Measurements from ENCODE around the gene EIF4E.
"Not testable (repeated sequence)": the region's sequence is repeated elsewhere in the genome, so short reads cannot be mapped to it uniquely, and the experiment has no call there.

EIF4E gene

DNA sequence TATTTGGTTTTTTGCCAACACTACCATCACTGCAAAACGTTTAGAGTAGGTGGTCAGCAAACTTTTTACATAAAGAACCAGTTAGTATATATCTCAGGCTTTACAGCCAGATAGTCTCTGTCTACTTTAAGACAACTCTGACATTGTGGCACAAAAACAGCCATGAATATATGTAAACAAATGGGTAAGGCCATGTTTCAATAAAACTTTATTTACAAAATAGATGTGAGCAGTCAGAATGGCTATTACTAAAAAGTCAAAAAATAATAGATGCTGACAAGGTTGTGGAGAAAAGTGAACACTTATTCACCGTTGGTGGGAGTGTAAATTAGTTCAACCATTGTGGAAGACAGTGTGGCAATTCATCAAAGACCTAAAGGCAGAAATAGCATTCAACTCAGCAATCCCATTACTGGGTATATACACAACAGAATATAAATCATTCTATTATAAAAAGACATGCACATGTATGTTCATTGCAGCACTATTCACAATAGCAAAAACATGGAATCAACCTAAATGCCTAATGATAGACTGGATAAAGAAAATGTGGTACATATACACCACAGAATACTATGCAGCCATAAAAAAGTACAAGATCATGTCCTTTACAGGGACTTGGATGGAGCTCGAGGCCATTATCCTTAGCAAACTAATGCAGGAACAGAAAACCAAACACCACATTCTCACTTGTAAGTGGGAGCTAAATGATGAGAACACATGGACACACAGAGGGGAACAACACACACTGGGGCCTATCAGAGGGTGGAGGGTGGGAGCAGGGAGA lies 56.6 kb downstream of the EIF4E start:
- DNase-seq = not testable (repeated sequence)

DNA sequence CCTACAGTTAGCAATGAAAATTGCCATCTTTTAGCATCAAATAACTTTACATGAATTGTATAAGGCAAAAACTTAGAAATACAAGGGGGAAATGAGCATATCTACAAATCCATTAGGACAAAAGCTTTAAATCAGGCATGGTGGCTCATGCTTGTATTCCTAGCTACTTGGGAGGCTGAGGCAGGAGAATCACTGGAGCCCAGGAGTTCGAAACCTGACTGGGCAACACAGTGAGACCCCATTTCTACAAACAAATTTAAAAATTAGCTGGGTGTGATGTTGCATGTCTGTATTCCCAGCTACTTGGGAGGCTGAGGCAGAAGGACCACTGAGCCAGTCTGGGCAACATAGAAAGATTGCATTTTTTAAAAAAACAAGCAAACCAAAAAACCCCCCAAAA lies 61.3 kb downstream of the EIF4E start:
- DNase-seq = no peak

DNA sequence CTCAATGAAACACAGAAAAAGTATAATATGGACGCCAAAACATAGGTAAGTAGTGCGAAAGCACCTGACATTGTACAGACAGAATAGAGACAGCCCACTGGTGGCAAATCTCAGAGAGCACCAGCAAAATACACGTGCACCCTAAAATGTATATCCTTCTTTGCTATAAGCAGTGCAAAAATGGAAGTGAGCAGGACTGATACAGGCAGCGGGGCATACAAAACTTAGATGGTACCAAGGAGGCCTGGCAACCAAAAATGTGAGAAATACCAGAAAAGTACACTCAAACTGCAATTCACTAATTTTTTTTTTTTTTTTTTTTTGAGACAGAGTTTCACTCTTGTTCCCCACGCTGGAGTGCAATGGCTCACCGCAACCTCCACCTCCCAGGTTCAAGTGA lies 63.9 kb downstream of the EIF4E start:
- no peak for DNase-seq

DNA sequence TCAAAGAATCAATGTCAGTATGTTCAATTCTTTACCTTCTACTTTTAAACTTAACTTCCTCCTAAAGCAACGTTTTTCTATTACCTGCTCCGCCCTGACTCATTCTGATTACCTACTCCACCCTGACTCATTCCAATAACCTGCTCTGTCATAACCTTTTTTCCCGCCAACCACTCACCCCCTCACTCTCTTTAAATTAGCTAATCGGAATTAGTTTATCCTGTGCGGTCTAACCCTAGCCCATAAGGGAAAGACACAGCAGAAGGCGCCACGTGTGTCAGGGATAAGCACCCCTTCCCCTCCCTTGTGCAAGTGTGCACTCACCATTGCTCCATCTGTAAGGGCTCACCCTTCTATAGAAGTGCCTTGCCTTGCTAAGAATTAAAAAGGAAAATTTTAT lies 64.4 kb downstream of the EIF4E start:
- no peak for DNase-seq

DNA sequence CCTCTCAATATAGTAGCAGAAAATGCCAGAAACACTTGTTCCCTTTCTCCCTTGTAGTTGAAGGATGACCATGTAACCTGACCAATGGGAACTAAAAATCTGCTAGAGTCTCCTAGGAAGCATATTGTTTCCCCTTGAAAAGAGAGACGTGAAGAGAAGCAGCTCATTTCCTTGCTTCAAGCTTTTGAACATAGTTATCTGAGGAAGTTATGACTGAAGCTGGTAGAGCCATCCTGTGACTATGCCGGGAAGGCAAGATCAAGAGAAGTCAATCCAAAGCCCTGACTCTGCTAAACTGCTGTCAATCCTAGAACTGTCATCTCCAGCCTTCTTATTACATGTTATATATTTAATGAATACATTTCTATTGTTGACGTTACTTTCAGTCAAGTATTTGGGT lies 66.6 kb downstream of the EIF4E start:
- DNase-seq = no peak

DNA sequence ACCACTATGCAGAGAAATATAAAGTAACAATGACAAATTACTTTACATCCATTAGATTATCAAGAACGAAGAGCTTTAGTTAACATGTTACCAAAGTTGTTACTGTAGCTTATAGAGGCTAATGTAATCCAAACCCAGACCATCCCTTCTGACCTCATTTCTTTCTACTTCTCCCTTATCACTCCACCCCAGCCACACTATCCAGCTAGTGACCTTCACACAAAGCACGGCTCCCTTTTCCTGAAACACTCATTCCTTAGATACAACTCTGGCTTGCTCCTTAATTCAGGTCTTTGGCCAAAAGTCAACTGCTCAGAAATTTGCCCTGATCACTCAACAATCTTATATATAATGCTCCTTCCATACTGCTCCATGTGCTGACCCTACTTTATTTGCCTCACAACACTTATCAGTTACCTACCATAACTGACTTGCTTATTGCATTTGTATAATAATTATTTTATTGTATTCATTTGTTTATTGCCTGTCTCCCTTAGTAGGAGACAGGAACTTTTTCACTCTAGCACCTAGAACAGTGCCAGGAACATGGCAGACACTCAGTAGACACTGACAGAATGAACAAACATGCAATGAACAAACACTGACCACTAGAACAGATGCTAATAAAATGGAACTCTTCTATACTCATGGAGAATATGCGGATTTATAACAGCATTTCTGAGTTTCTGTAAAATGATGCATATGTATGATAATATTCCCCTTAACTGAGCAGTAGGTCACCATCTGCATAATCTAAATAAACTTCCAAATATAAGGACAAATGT lies 67.6 kb downstream of the EIF4E start:
- DNase-seq = no peak

DNA sequence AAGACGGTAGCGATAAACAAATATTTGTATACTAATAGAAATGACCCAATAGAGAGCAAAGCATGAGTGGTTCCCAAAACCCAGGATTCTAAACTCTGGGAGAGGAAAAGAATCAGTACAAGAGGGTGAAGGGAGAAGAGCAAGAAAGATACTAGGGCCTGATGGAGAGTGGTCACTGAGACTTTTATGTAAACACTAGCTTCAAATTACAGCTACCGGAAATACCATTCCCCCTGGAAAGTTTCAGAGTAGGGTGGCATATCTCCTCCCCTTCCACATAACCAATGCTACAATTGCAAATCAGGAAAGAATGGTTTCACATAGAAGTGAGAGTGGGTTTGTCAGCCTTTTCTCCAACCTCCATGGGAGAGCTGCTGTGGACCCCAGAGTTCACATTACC lies 77.1 kb downstream of the EIF4E start:
- DNase-seq = no peak

DNA sequence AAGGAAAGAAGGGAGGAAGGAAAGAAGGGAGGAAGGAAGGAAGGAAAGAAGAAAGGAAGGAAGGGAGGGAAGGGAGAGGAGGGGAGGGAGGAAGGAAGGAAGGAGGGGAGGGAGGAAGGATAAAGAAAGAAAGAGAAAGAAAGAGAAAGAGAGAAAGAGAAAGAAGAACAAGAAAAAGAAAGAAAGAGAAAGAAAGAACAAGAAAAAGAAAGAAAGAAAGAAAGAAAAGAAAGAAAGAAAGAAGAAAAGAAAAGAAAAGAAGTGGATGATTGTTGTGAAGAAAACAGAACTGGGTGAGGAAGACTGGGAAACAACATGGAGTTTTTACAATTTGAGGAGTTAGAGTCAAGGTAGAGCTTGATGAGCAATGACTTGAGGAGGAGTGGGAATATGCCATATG lies 78.0 kb downstream of the EIF4E start:
- no peak for DNase-seq

DNA sequence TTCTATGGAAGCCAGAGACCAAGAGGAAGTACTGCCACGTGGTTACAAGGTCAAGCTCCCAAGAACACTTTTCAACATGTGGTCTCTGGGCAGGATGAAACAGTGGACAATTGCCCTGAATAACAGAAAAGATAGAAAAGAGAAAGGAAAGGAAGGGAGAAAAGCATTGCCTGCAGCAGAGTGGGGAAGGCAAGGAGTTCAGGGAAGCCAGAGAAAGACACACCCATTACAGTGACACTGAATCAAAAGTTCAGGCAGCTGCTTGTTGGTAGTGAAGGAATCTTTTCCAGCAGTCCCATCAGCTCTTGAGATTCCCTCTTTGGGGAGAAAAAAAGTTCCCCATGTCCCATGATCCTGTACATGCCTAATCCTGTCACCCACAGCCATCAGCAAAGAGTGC lies 80.5 kb downstream of the EIF4E start:
- no peak for DNase-seq

DNA sequence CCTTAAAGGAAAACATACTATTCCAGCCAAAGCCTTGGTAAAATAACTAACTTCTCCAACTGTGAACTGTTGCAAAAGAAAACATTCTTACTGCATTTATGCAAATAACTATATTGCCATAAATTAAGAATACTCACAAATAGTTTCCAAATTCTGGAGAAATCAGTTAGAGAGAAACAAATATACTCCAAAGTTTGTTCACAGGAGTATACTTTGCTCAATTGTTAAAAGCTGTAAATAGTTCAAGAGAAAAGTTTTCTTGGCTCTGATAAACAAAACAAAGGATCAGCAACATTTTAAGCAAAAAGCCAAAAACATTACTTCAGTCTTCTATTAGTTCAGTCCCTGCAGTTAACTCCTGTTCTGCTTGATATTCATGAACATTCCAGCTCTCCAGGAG lies 83.0 kb downstream of the EIF4E start:
- no peak for DNase-seq

DNA sequence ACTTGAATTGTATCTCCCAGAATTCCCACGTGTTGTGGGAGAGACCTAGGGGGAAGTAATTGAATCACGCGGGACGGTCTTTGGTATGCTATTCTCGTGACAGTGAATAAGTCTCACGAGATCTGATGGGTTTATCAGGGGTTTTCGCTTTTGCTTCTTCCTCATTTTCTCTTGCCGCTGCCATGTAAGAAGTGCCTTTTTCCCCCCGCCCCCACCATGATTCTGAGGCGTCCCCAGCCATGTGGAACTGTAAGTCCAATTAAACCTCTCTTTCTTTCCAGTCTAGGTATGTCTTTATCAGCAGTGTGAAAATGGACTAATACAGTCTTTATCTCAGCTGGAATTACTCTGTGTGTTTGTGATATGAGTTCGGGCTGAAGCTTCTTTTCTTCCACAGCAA lies 86.0 kb downstream of the EIF4E start:
- not testable (repeated sequence) for DNase-seq

DNA sequence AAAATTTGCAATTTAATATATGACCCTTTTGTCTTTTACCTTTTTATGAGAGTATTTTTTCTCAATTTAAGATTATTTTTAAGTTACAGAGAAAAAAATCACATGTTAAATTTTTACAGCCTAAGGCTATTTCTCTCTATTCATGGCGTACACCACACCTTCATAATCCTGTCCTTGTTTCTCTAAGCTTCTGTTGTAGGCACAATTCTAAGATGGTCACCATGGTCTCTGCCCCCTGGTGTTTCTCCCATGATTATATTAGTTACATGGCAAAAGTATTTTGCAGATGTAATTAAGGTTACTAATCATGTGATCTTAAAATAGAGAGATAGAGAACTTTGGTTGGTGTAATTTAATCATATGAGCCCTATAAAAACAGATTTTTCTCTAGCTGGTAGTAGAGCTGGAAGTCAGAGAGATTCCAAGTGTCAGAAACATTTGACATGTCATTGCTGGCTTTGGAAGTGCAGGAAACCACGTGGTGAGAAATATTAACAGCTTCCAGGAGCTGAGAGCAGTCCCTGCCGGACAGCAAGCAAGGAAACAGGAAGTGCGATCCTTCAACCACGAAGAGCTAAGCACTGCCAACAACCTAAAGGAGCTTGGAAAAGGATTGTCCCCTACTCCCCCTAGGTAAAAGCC lies 89.8 kb downstream of the EIF4E start:
- no peak for DNase-seq

DNA sequence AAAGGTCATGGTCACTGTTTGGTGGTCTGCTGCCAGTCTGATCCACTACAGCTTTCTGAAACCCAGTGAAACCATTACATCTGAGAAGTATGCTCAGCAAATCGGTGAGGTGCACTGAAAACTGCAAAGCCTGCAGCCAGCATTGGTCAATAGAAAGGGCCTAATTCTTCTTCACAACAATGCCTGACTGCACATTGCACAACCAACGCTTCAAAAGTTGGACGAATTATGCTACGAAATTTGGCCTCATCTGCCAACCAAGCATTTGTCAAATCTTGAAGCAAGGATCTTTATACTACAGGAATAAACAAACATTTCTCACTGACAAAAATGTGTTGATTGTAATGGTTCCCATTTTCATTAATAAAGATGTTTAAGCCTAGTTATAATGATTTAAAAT lies 90.4 kb downstream of the EIF4E start:
- no peak for DNase-seq

DNA sequence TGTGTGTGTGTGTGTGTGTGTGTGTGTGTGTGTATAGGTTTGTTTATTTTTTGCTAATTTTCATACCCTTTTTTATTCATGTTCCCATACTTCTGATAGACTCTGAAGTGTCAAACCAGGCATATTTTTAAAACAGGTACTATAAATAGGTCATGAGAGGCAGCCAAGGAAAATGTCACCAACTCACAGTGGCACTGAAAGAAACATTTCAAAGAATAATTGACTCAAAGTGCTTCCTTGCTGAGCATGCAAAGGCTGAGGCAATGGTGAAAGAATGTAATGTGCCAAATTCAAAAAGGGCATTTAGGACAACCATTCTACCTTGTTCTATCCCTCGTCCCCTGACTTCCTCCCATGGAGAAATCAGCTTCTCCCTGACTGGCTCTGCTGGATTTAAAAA lies 95.5 kb downstream of the EIF4E start:
- no peak for DNase-seq

DNA sequence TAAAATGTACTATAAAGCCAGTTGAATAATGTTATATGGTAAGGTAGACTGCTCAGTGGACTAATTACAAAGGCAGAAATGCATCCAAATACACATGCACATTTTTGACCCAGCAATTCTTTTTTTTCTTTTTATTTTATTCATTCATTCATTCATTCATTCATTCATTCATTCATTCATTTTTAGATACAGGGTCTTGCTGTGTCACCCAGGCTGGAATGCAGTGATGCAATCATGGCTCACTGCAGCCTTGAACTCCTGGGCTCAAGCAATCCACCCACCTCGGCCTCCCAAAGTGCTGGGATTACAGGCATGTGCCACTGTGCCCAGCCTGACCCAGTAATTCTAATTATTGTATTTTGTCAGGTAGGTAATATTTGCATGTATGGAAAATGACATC lies 97.9 kb downstream of the EIF4E start:
- DNase-seq = not testable (repeated sequence)

All from left hindlimb (tissue), 1 donor.